PC-3 (cell line): ENCODE results near the gene SSTR4. TPM values are rescaled to one million over a fixed set of nuclear protein-coding genes. Genes with fewer than 3 reads are reported as not detected.

Source experiments
- ATAC-seq: fragments of 200-7000 bp; cut with Tn5 transposase; 2 replicates; pipeline ENCODE4 v1.9.1; 2020; ENCODE audit warnings: mild to moderate bottlenecking, moderate library complexity
- BruUV-seq: library from RNA; stranded (reverse); fragments of 400-500 nt; replicated peaks from 2 replicates; lab custom pipeline; 2021; lab: Mats Ljungman, UMichigan
- CTCF ChIA-PET: fragments of 300-600 bp; sonication (Branson Sonifier 250); formaldehyde crosslinking; loops from one replicate; lab custom pipeline; 2022; ENCODE audit warnings: antibody characterized with exemption; lab: Charles Lee
- POLR2A ChIA-PET: fragments of 300-600 bp; sonication (Branson Sonifier 250); formaldehyde crosslinking; loops from one replicate; lab custom pipeline; 2022; ENCODE audit warnings: antibody characterized with exemption; ENCODE audit not compliant: unreplicated experiment; lab: Charles Lee
- DNase-seq: peaks from one replicate; pipeline ENCODE4 v3.0.0-alpha.2; 2015
- H2AFZ ChIP-seq: fragments of 300-600 bp; sonication (generic); 2 replicates; pipeline ENCODE4 v1.6.0; 2016; ENCODE audit warnings: antibody characterized with exemption, low read length
- H3F3A ChIP-seq: fragments of 300-600 bp; sonication (generic); one replicate; pipeline ENCODE4 v1.6.0; 2017; ENCODE audit warnings: antibody characterized with exemption, low read length, control low read depth, mild to moderate bottlenecking; ENCODE audit not compliant: unreplicated experiment
- H3K27ac ChIP-seq: fragments of 300-600 bp; sonication (generic); 2 replicates; pipeline ENCODE4 v1.5.1; 2016; ENCODE audit warnings: mild to moderate bottlenecking, low read length
- H3K27me3 ChIP-seq: fragments of 300-600 bp; sonication (generic); 2 replicates; pipeline ENCODE4 v1.6.1; 2016; ENCODE audit warnings: low read length, mixed read lengths
- H3K36me3 ChIP-seq: fragments of 300-600 bp; sonication (generic); 2 replicates; pipeline ENCODE4 v1.6.1; 2016; ENCODE audit warnings: low read depth, mixed run types, low read length, mixed read lengths
- H3K4me1 ChIP-seq: fragments of 300-600 bp; sonication (generic); 2 replicates; pipeline ENCODE4 v1.5.1; 2016; ENCODE audit warnings: low read length; ENCODE audit not compliant: insufficient read depth
- H3K4me2 ChIP-seq: fragments of 300-600 bp; sonication (generic); 2 replicates; pipeline ENCODE4 v1.6.0; 2016; ENCODE audit warnings: low read length
- H3K4me3 ChIP-seq: fragments of 300-600 bp; sonication (generic); 2 replicates; pipeline ENCODE4 v1.5.1; 2016; ENCODE audit warnings: mild to moderate bottlenecking, low read length, mixed read lengths
- H3K79me2 ChIP-seq: fragments of 300-600 bp; sonication (generic); 2 replicates; pipeline ENCODE4 v1.6.1; 2017; ENCODE audit warnings: low read length, mixed read lengths
- H3K9ac ChIP-seq: fragments of 300-600 bp; sonication (generic); 2 replicates; pipeline ENCODE4 v1.6.0; 2016; ENCODE audit warnings: mild to moderate bottlenecking, low read length
- H3K9me2 ChIP-seq: fragments of 300-600 bp; sonication (generic); replicated peaks from 2 replicates; pipeline ENCODE4 v1.6.1; 2016; ENCODE audit warnings: mixed run types, low read length, mixed read lengths
- H3K9me3 ChIP-seq: fragments of 300-600 bp; sonication (generic); 2 replicates; pipeline ENCODE4 v1.6.1; 2016; ENCODE audit warnings: low read length, mixed read lengths
- H4K20me1 ChIP-seq: fragments of 300-600 bp; sonication (generic); 2 replicates; pipeline ENCODE4 v1.6.1; 2016; ENCODE audit warnings: low read length, mixed read lengths
- CTCF ChIP-seq: fragments of 300-600 bp; sonication (generic); conservative IDR thresholded peaks from 2 replicates; pipeline ENCODE4 v1.5.1; 2017; ENCODE audit warnings: antibody characterized with exemption, low read depth, mild to moderate bottlenecking, low read length
- EZH2 ChIP-seq: fragments of 300-600 bp; sonication (generic); IDR thresholded peaks from one replicate; pipeline ENCODE4 v1.6.1; 2017; ENCODE audit warnings: antibody characterized with exemption, mild to moderate bottlenecking, low read length; ENCODE audit not compliant: unreplicated experiment
- EZH2phosphoT487 ChIP-seq: fragments of 300-600 bp; sonication (generic); IDR thresholded peaks from 2 replicates; pipeline ENCODE4 v1.6.1; 2018; ENCODE audit warnings: mild to moderate bottlenecking, antibody characterized with exemption, low read length, borderline replicate concordance
- intact Hi-C: fragments of 100-400 bp; cut with micrococcal nuclease; formaldehyde crosslinking; loops from 2 replicates; pipeline ENCODE4 v1.9.0; 2023
- total RNA-seq: library from RNA; depleted of rRNA; stranded (reverse); fragments of >200 nt; gene quantifications from 2 replicates; pipeline ENCODE4 v1.2.3, GENCODE V29; 2014

The SSTR4 gene
- total RNA-seq, 1 experiment from 2014 or later: not detected

- no peaks in the 10 kb centered on the region for H3K9me3 ChIP-seq
- H3F3A ChIP-seq: no peaks in the 10 kb centered on the region
- no peaks in the 10 kb centered on the region for H3K79me2 ChIP-seq
- H3K9ac ChIP-seq: no peak overlapping the region
- CTCF ChIA-PET: no interaction called here
- H3K27ac ChIP-seq: no peak overlapping the region
- H2AFZ ChIP-seq: no peak overlapping the region
- DNase-seq (peak; percentile 55), ATAC-seq (no peak)
- H3K9me2 ChIP-seq: no peaks in the 10 kb centered on the region
- BruUV-seq: no TSS peak
- peak overlapping the region; percentile 73 for H3K4me3 ChIP-seq
- H3K36me3 ChIP-seq: no peaks in the 10 kb centered on the region
- no peaks in the 10 kb centered on the region for H4K20me1 ChIP-seq
- POLR2A ChIA-PET: no interaction called here
- no peak for TF ChIP-seq EZH2phosphoT487
- no peak for TF ChIP-seq EZH2
- no peak for TF ChIP-seq CTCF
- H3K27me3 ChIP-seq: peaks cover 7% of the 10 kb centered on the region
- intact Hi-C loops: no loop called here
- peaks cover 16% of the 10 kb centered on the region for H3K4me1 ChIP-seq
- peak overlapping the region; percentile 96 for H3K4me2 ChIP-seq
Measured at GRCh38 chr20:23047001-23047737, 12.1 kb downstream of the SSTR4 start.

GRCh38 chr20:23047738-23048214, 12.7 kb downstream of the SSTR4 start:
- peak overlapping the region; percentile 73 for H3K4me3 ChIP-seq
- TF ChIP-seq CTCF (no peak), EZH2 (no peak), EZH2phosphoT487 (no peak)
- no peak for DNase-seq

More at GRCh38 chr20:23047738-23048214, 12.7 kb downstream of the SSTR4 start:
- Histone ChIP-seq H3K27me3 (peaks cover under 1% of the 10 kb centered on the region), H3K9me2 (no peaks in the 10 kb centered on the region), H3F3A (no peaks in the 10 kb centered on the region), H3K9ac (no peak overlapping the region), H3K4me2 (peak overlapping the region; percentile 96), H3K36me3 (no peaks in the 10 kb centered on the region), H3K79me2 (no peaks in the 10 kb centered on the region), H3K27ac (no peak overlapping the region), H3K9me3 (no peaks in the 10 kb centered on the region), H3K4me1 (peaks cover 16% of the 10 kb centered on the region), H2AFZ (no peak overlapping the region), H4K20me1 (no peaks in the 10 kb centered on the region)
- POLR2A ChIA-PET: no interaction called here
- intact Hi-C loops: no loop called here
- BruUV-seq: no TSS peak
- no peak for ATAC-seq
- CTCF ChIA-PET: no interaction called here
